Kidney epithelial cell (primary cell): ENCODE measurements around the gene TMEM126A. TPM values are rescaled to one million over a fixed set of nuclear protein-coding genes. Genes with fewer than 3 reads are reported as not detected.
A peak's percentile ranks its signal among the peaks of the same experiment; 100 is the strongest.
"Not testable (repeated sequence)": the region's sequence is repeated elsewhere in the genome, so short reads cannot be mapped to it uniquely, and the experiment has no call there.

Experiments used
- DNase-seq: peaks from one replicate; pipeline ENCODE4 v3.0.0-alpha.2; 2010; ENCODE audit warnings: low read depth
- H3K27me3 ChIP-seq: 2 replicates; pipeline ENCODE4 v1.6.0; 2011; ENCODE audit warnings: low read length; ENCODE audit not compliant: control insufficient read depth, insufficient read depth
- H3K36me3 ChIP-seq: 2 replicates; pipeline ENCODE4 v1.5.1; 2011; ENCODE audit warnings: low read length; ENCODE audit not compliant: control insufficient read depth, insufficient read depth
- H3K4me3 ChIP-seq: 2 replicates; pipeline ENCODE4 v1.5.1; 2011; ENCODE audit warnings: low read depth, mild to moderate bottlenecking, control low read depth, low read length
- CTCF ChIP-seq: IDR thresholded peaks from 2 replicates; pipeline ENCODE4 v1.5.1; 2011; ENCODE audit warnings: mild to moderate bottlenecking, moderate library complexity, low read length, control low read depth, inconsistent platforms; ENCODE audit not compliant: insufficient read depth, poor library complexity, severe bottlenecking
- total RNA-seq: library from RNA; depleted of rRNA; stranded (reverse); fragments of >200 nt; gene quantifications from 2 replicates; pipeline ENCODE4 v1.2.3, GENCODE V29; 2015

TMEM126A gene
- total RNA-seq, 1 donor from 2014 or later: 34.8 TPM

DNA sequence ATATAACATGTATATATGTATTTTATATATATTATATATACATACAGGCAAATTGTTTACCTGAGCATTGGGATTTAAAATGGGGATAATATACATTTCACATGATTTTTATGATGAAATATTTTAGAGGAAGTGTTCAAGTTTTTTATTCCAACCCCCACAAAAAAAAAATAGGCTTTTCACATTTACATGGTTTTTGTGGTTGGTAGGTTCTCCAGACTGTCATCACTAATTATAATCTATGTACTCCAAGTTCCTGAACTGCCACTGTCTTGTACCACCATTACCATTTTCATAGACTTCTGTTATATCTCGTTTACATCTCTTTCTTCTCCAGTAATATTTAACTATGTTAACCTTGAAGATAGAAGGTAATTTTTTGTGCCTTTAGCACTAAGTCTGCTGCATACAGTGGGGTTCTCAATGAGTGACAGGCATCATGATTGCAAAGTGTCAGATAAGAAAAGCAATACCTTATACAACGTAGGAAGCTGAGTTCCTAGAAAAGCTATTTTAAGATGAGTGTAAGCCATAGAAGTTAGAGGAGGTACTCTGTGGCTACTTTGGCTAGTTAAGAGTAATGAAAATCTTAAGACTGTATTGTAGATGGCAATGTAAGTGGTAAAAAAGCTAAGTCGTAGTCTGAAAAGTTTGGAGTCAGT, 5.2 kb downstream of the TMEM126A start:
- no peak overlapping the region for H3K4me3 ChIP-seq
- no peaks in the 10 kb centered on the region for H3K36me3 ChIP-seq
- no peak for TF ChIP-seq CTCF
- DNase-seq: no peak
- no peaks in the 10 kb centered on the region for H3K27me3 ChIP-seq

DNA sequence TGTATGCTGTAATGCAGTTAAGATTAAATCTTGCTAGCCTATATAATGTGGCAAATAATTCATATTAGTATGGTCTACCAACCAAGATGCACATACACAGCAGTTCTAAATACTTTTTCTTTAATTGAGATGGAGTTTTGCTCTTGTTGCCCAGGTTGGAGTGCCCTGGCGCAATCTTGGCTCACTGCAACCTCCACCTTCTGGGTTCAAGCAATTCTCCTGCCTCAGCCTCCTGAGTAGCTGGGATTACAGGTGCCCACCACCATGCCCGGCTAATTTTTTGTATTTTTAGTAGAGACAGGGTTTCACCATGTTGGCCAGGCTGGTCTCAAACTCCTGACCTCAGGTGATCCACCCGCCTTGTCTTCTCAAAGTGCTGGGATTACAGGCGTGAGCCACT, 6.6 kb downstream of the TMEM126A start:
- not testable (repeated sequence) for H3K4me3 ChIP-seq, H3K27me3 ChIP-seq, DNase-seq, H3K36me3 ChIP-seq

- TF ChIP-seq CTCF: no peak
- Histone ChIP-seq H3K27me3 (no peaks in the 10 kb centered on the region), H3K4me3 (no peak overlapping the region), H3K36me3 (no peaks in the 10 kb centered on the region)
- DNase-seq: no peak
Measured at GRCh38 chr11:85656777-85657176, 9.0 kb downstream of the TMEM126A start.

DNA sequence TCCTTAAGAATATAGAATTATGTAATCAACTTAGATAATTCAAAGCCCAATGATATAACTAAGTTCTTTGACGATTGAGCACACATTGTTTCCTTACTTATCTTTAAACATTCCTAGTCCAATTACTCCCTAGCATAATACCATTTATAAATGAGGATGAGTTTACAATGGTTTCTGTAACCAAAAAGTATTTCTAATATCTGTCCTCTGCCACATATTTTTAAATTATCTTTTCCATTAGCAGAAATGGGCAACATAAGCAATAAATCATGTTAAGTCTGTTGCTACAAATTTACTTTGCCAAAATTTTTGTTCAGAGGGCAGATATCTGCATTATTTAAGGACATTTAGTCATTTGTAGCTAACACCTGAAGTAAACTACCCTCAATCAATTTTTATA, 10.4 kb downstream of the TMEM126A start:
- TF ChIP-seq CTCF: no peak
- H3K36me3 ChIP-seq: no peaks in the 10 kb centered on the region

DNA sequence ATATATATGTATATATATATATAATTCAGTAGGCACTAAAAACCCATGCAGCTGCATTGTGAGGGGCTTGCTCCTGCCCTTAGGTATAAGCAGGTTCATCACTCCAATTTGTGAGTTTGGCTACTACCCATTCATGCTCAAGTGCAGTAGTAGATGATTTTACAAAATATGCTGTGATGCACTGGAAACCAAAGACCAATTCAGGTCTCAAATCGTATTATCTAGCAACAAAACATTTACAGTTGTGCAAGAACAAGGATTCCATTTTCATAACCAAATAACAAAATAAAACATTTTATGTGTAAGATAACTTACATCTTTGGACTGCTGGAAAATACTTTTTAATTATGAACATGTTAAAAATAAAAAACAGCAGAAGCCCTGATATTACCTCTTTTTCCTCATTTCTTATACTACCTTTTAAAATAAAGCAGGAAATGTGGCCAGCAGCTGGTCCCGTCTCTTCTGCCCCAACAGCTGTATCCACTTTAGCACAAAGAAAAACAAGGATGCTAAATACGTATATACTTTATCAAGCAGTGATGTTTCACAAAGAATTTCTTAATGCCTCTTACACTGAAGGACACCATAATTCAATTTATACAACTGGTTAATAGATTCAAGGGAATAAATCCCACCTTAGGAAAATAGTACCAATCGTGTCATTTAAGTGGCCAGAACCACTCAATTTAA, 14.4 kb downstream of the TMEM126A start:
- Histone ChIP-seq H3K4me3 (peak overlapping the region; percentile 95), H3K36me3 (no peaks in the 10 kb centered on the region), H3K27me3 (no peaks in the 10 kb centered on the region)
- no peak for TF ChIP-seq CTCF
- no peak for DNase-seq

More for the DNA sequence above, 10.4 kb downstream of the TMEM126A start:
- Histone ChIP-seq H3K4me3 (no peak overlapping the region), H3K27me3 (no peaks in the 10 kb centered on the region)
- no peak for DNase-seq

- Histone ChIP-seq H3K36me3 (no peaks in the 10 kb centered on the region), H3K4me3 (peak overlapping the region; percentile 95)
- no peak for DNase-seq
Measured at GRCh38 chr11:85663080-85663752, 15.4 kb downstream of the TMEM126A start.

More at GRCh38 chr11:85663080-85663752, 15.4 kb downstream of the TMEM126A start:
- no peaks in the 10 kb centered on the region for H3K27me3 ChIP-seq
- no peak for TF ChIP-seq CTCF
